GM18951 (cell line): Measurements from ENCODE around the gene FHL3.

Source experiments
- POLR2A ChIP-seq: IDR thresholded peaks from 4 replicates; pipeline ENCODE4 v1.6.1; 2011; ENCODE audit warnings: mild to moderate bottlenecking; ENCODE audit not compliant: insufficient read length, insufficient read depth; ENCODE audit errors: extremely low read depth
- in situ Hi-C: fragments of 300-500 bp; cut with MboI; formaldehyde crosslinking; loops from one replicate; pipeline ENCODE4 v1.12.0; 2022; ENCODE audit warnings: low sequenced_read_pairs, mixed read lengths, inconsistent platforms; ENCODE audit not compliant: unreplicated experiment

FHL3 gene

GRCh38 chr1:38015978-38016725 lies 10.8 kb upstream of the FHL3 start:
- in situ Hi-C loops: no loop called here

GRCh38 chr1:38014724-38015424 lies 9.6 kb upstream of the FHL3 start:
- in situ Hi-C loops: no loop called here
- no peak for TF ChIP-seq POLR2A

More at GRCh38 chr1:38015978-38016725, 10.8 kb upstream of the FHL3 start:
- TF ChIP-seq POLR2A: no peak

GRCh38 chr1:38014171-38014570 lies 8.9 kb upstream of the FHL3 start:
- in situ Hi-C loops: no loop called here
- no peak for TF ChIP-seq POLR2A

- in situ Hi-C loops: no loop called here
These were observed 7.9 kb upstream of the FHL3 start for GRCh38 chr1:38013227-38013622.

GRCh38 chr1:38012363-38013226 lies 7.3 kb upstream of the FHL3 start, which contains the start of gene UTP11:
Gene UTP11, plus strand, starts transcription at chr1:38012734. Its CDS starts 69 bp downstream, at chr1:38012803.
- in situ Hi-C loops: no loop called here

More at GRCh38 chr1:38013227-38013622, 7.9 kb upstream of the FHL3 start:
- no peak for TF ChIP-seq POLR2A

GRCh38 chr1:38009841-38010180 lies 4.5 kb upstream of the FHL3 start:
- TF ChIP-seq POLR2A: no peak
- in situ Hi-C loops: no loop called here

More at GRCh38 chr1:38012363-38013226, 7.3 kb upstream of the FHL3 start, which contains the start of gene UTP11:
- TF ChIP-seq POLR2A: peak; percentile 89

- TF ChIP-seq POLR2A: no peak
- in situ Hi-C loops: no loop called here
These were observed 4.0 kb upstream of the FHL3 start for GRCh38 chr1:38009088-38009840.

- in situ Hi-C loops: no loop called here
- TF ChIP-seq POLR2A: no peak
These were observed 904 bp upstream of the FHL3 start for GRCh38 chr1:38006008-38006828.

- no peak for TF ChIP-seq POLR2A
- in situ Hi-C loops: no loop called here
These were observed 818 bp downstream of the FHL3 start for GRCh38 chr1:38004284-38005108.

GRCh38 chr1:38003261-38004250 lies 1.8 kb downstream of the FHL3 start:
- in situ Hi-C loops: no loop called here
- no peak for TF ChIP-seq POLR2A
